HepG2 (cell line): ENCODE results near the gene PCGF2. TPM values are rescaled to one million over a fixed set of nuclear protein-coding genes. Genes with fewer than 3 reads are reported as not detected.

Experiments used
- ATAC-seq: fragments of 200-7000 bp; cut with Tn5 transposase; 3 replicates; pipeline ENCODE4 v1.9.1; 2020; ENCODE audit warnings: mild to moderate bottlenecking, moderate library complexity
- BruUV-seq: library from RNA; stranded (reverse); fragments of 400-500 nt; replicated peaks from 2 replicates; lab custom pipeline; 2021; lab: Mats Ljungman, UMichigan
- CTCF ChIA-PET: fragments of 300-600 bp; formaldehyde crosslinking; extraction: SDS; loops from one replicate; lab custom pipeline; 2021; ENCODE audit warnings: low total read pairs, inconsistent platforms, low intra/inter-chr PET ratio; lab: Yijun Ruan, JAX
- POLR2A ChIA-PET: fragments of 350-600 bp; sonication (Branson Sonifier 250); formaldehyde crosslinking; loops from one replicate; lab custom pipeline; 2020; ENCODE audit warnings: antibody characterized with exemption, inconsistent platforms; lab: Yijun Ruan, JAX
- DNase-seq: peaks from one replicate; pipeline ENCODE4 v3.0.0-alpha.2; 2015; ENCODE audit warnings: low spot score
- FAIRE-seq: peaks from 3 replicates; lab custom pipeline; 2011; peaks lifted over from hg19 to GRCh38; lab: Jason Lieb, UNC
- H2AFZ ChIP-seq: one replicate; pipeline ENCODE4 v1.6.1; 2011; ENCODE audit warnings: low read length, inconsistent platforms
- H3K27ac ChIP-seq: fragments of 300-600 bp; 3 replicates; pipeline ENCODE4 v1.8.0; 2011; ENCODE audit warnings: mixed run types, mild to moderate bottlenecking, mixed read lengths, low read length, inconsistent platforms; ENCODE audit not compliant: insufficient read depth; ENCODE audit errors: extremely low read length
- H3K27me3 ChIP-seq, 2 experiments: fragments of 200-600 bp in 1 of 2; 2 replicates in 1 of 2; 3 replicates in 1 of 2; pipeline versions ENCODE4 v1.6.0 to v1.8.0; 2011; ENCODE audit warnings: low read length in 2 of 2, mild to moderate bottlenecking in 2 of 2, moderate library complexity in 2 of 2, inconsistent platforms in 1 of 2; ENCODE audit not compliant: insufficient read depth in 2 of 2, control insufficient read depth in 1 of 2
- H3K36me3 ChIP-seq, 2 experiments: fragments of 200-600 bp in 1 of 2; replicated peaks in 1 of 2; 2 replicates in 1 of 2; 3 replicates in 1 of 2; pipeline versions ENCODE4 v1.5.1 to v1.8.0; 2011; ENCODE audit warnings: low read length in 2 of 2, inconsistent platforms in 1 of 2; ENCODE audit not compliant: insufficient read depth in 2 of 2, control insufficient read depth in 1 of 2
- H3K4me1 ChIP-seq: 2 replicates; pipeline ENCODE4 v1.5.1; 2012; ENCODE audit warnings: low read length, inconsistent platforms; ENCODE audit not compliant: insufficient read depth
- H3K4me2 ChIP-seq: 2 replicates; pipeline ENCODE4 v1.6.0; 2011; ENCODE audit warnings: low read depth, low read length, inconsistent platforms
- H3K4me3 ChIP-seq, 3 experiments: fragments of 200-600 bp in 1 of 3; sonication (generic), shearing (Covaris generic) in 1 of 3; replicated peaks in 1 of 3; 2 replicates each; pipeline ENCODE4 v1.5.1; 2011 to 2016; ENCODE audit warnings: low read length in 3 of 3, inconsistent platforms in 2 of 3, low read depth in 2 of 3, mild to moderate bottlenecking in 2 of 3, control low read depth in 1 of 3, mixed read lengths in 1 of 3; ENCODE audit not compliant: insufficient read depth in 1 of 3
- H3K79me2 ChIP-seq: one replicate; pipeline ENCODE4 v1.6.1; 2011; ENCODE audit warnings: low read length, inconsistent platforms; ENCODE audit not compliant: insufficient read depth
- H3K9ac ChIP-seq: 2 replicates; pipeline ENCODE4 v1.6.0; 2011; ENCODE audit warnings: mild to moderate bottlenecking, low read depth, low read length, inconsistent platforms; ENCODE audit not compliant: insufficient read depth
- H3K9me3 ChIP-seq: 2 replicates; pipeline ENCODE4 v1.5.1; 2012; ENCODE audit warnings: mild to moderate bottlenecking, low read length
- H4K20me1 ChIP-seq: 2 replicates; pipeline ENCODE4 v1.6.0; 2011; ENCODE audit warnings: inconsistent platforms, mild to moderate bottlenecking, low read length, moderate library complexity; ENCODE audit not compliant: insufficient read depth
- CBFB ChIP-seq: sonication (generic); formaldehyde crosslinking; IDR thresholded peaks from 2 replicates; pipeline ENCODE4 v1.4.0; 2020; ENCODE audit warnings: missing genetic modification reagents
- CTCF ChIP-seq: sonication (generic); formaldehyde crosslinking; IDR thresholded peaks from 2 replicates; pipeline ENCODE4 v1.5.0; 2020; ENCODE audit warnings: mild to moderate bottlenecking, missing genetic modification reagents, moderate library complexity
- GABPA ChIP-seq, 2 experiments: IDR thresholded peaks; 2 replicates each; pipeline ENCODE4 v1.6.1; 2011 to 2016; ENCODE audit warnings: low read depth in 2 of 2, low read length in 1 of 2, missing biosample characterization in 1 of 2, missing genetic modification characterization in 1 of 2
- KDM2A ChIP-seq: sonication (generic); formaldehyde crosslinking; IDR thresholded peaks from 2 replicates; pipeline ENCODE4 v1.4.0; 2020; ENCODE audit warnings: low read depth, missing genetic modification reagents, borderline replicate concordance
- NR2F1 ChIP-seq, 2 experiments: fragments of 450-650 bp in 1 of 2; formaldehyde crosslinking in 1 of 2; IDR thresholded peaks; 2 replicates each; pipeline versions ENCODE4 v1.5.0 to v1.6.1; 2016 to 2020; ENCODE audit warnings: mild to moderate bottlenecking in 1 of 2, missing compliant biosample characterization in 1 of 2, missing genetic modification reagents in 1 of 2, moderate library complexity in 1 of 2
- SKIL ChIP-seq: sonication (generic); formaldehyde crosslinking; IDR thresholded peaks from 2 replicates; pipeline ENCODE4 v1.8.0; 2022; ENCODE audit warnings: missing genetic modification reagents, mild to moderate bottlenecking, moderate library complexity, borderline replicate concordance
- ZNF296 ChIP-seq: sonication (generic); formaldehyde crosslinking; conservative IDR thresholded peaks from 2 replicates; pipeline ENCODE4 v1.5.0; 2020; ENCODE audit warnings: mild to moderate bottlenecking, missing genetic modification reagents
- ZNF343 ChIP-seq: sonication (generic); formaldehyde crosslinking; IDR thresholded peaks from 2 replicates; pipeline ENCODE4 v1.4.0; 2020; ENCODE audit warnings: mild to moderate bottlenecking, missing genetic modification reagents
- WGBS: methylation state at CpG from one replicate; pipeline ENCODE4 v1.1.6; 2017; ENCODE audit warnings: low lambda C conversion rate; 5-methylcytosine and 5-hydroxymethylcytosine counted together
- in situ Hi-C: cut with HindIII; loops from 2 replicates; pipeline ENCODE4 v1.10.0; 2017; ENCODE audit warnings: low pct_unique_long_range_greater_than_20kb; ENCODE audit not compliant: extremely low pct_ligation_motif_present
- intact Hi-C: fragments of 100-400 bp; cut with micrococcal nuclease; formaldehyde crosslinking; loops from one replicate; pipeline ENCODE4 v1.10.0; 2022; ENCODE audit not compliant: unreplicated experiment
- polyA plus RNA-seq, 8 experiments: library from polyadenylated mRNA; depleted of rRNA in 3 of 8; stranded (reverse) in 7 of 8; unstranded in 1 of 8; fragments of >200 nt; fragmentation: Illumina TruSeq in 4 of 8; extraction: Trizol in 4 of 8; gene quantifications; 2 replicates each; pipeline versions ENCODE4 v1.2.1 to v1.2.3, GENCODE V29; 2011 to 2016; ENCODE audit warnings: low read depth in 4 of 8, missing spikeins in 1 of 8, mixed read lengths in 1 of 8; ENCODE audit not compliant: insufficient read depth in 1 of 8
- total RNA-seq, 5 experiments: library from RNA; depleted of rRNA; stranded (reverse); fragments of >200 nt; fragmentation: Illumina TruSeq; extraction: Trizol; gene quantifications; 2 replicates each; pipeline ENCODE4 v1.2.3, GENCODE V29; 2016; ENCODE audit warnings: low read depth in 1 of 5
- TF ChIP-seq, protein P1 (sequence below): sonication (generic); formaldehyde crosslinking; IDR thresholded peaks from 2 replicates; pipeline ENCODE4 v1.4.0; 2020; ENCODE audit warnings: missing genetic modification reagents
- TF ChIP-seq, protein P2 (sequence below): sonication (generic); formaldehyde crosslinking; IDR thresholded peaks from 2 replicates; pipeline ENCODE4; 2020; ENCODE audit warnings: missing genetic modification reagents, mild to moderate bottlenecking, borderline replicate concordance

Gene PCGF2
- total and polyA plus RNA-seq, 2 of the 13 experiments (the other 11 are each of a cell fraction or from before 2014, with no cell fraction given), result 11.6 to 29.4 TPM

DNA sequence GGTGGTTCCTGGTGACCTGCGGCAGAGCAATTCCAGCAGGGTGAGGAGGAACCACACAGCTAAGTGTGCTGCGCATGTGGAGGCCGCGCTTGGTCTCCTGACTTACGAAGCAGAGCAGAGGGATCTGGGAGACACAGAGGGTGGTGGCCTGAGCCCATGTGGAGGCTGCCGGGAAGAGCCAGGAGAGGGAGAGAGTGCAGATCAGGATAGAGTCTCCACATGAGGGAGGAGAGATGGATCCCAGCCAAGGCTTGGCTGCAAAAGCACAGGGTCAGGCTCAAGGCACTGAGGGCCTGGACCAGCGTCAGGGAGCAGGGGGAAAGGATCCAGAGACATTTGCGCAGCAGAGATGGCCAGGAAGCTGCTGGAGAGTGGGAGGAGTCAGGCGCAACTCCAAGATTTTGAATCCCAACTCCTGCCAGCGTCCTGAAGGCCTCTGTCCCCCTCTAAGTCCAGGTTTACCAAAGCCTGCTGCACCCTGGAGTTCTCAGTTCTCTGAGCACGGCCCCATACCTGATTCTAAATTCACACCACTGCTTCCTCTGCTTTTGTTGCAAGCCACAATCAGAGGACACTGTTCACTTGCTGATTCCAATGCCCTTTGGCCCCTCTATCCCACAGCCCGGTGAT is 54.3 kb downstream of the PCGF2 start (continued):
- peak; percentile 25; the same call in 1 of the 2 replicates for TF ChIP-seq CTCF (CRISPR knock-in tag)

GRCh38 chr17:38691154-38691553 is 57.0 kb downstream of the PCGF2 start:
- ChIA-PET CTCF (no interaction called here), POLR2A (interaction anchor here (0.9 to 7.3 kb wide), 15 partner anchors 12 to 340 kb away, joined by 3 to 106 read pairs (median 4); partner anchors contain the start of genes EPOP, MLLT6, RPL23 and SOCS7)
- peaks cover 52% of the 10 kb centered on the region for H3K4me1 ChIP-seq
- DNase-seq, result peak; percentile 61
- H2AFZ ChIP-seq, result no peak overlapping the region
- WGBS, result under 1% methylated on average over 4 of the region's 4 CpGs
- peak overlapping the region in 1 of 3 experiments; percentile 35; a peak in 1 of 6 replicates for H3K4me3 ChIP-seq
- no TSS peak for BruUV-seq
- peak overlapping the region; percentile 67 for H3K4me2 ChIP-seq
- H3K27ac ChIP-seq, result no peak overlapping the region
- peaks cover 0 to 3% of the 10 kb centered on the region in 2 experiments; a peak in 3 of 5 replicates for H3K27me3 ChIP-seq
- ATAC-seq, result peak; percentile 58
- no peaks in the 10 kb centered on the region for H4K20me1 ChIP-seq
- FAIRE-seq, result no peak
- H3K36me3 ChIP-seq, result no peaks in the 10 kb centered on the region
- H3K79me2 ChIP-seq, result no peaks in the 10 kb centered on the region
- H3K9me3 ChIP-seq, result no peaks in the 10 kb centered on the region
- no peak overlapping the region for H3K9ac ChIP-seq
- in situ Hi-C loops, result no loop called here
- intact Hi-C loops, result loop anchor here (2.0 kb wide), 1 partner anchor 14 kb away; no protein-coding TSS in a partner anchor
- TF ChIP-seq, protein P1, sequence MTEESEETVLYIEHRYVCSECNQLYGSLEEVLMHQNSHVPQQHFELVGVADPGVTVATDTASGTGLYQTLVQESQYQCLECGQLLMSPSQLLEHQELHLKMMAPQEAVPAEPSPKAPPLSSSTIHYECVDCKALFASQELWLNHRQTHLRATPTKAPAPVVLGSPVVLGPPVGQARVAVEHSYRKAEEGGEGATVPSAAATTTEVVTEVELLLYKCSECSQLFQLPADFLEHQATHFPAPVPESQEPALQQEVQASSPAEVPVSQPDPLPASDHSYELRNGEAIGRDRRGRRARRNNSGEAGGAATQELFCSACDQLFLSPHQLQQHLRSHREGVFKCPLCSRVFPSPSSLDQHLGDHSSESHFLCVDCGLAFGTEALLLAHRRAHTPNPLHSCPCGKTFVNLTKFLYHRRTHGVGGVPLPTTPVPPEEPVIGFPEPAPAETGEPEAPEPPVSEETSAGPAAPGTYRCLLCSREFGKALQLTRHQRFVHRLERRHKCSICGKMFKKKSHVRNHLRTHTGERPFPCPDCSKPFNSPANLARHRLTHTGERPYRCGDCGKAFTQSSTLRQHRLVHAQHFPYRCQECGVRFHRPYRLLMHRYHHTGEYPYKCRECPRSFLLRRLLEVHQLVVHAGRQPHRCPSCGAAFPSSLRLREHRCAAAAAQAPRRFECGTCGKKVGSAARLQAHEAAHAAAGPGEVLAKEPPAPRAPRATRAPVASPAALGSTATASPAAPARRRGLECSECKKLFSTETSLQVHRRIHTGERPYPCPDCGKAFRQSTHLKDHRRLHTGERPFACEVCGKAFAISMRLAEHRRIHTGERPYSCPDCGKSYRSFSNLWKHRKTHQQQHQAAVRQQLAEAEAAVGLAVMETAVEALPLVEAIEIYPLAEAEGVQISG (CRISPR knock-in tag), result peak; percentile 56
- TF ChIP-seq, protein P2, sequence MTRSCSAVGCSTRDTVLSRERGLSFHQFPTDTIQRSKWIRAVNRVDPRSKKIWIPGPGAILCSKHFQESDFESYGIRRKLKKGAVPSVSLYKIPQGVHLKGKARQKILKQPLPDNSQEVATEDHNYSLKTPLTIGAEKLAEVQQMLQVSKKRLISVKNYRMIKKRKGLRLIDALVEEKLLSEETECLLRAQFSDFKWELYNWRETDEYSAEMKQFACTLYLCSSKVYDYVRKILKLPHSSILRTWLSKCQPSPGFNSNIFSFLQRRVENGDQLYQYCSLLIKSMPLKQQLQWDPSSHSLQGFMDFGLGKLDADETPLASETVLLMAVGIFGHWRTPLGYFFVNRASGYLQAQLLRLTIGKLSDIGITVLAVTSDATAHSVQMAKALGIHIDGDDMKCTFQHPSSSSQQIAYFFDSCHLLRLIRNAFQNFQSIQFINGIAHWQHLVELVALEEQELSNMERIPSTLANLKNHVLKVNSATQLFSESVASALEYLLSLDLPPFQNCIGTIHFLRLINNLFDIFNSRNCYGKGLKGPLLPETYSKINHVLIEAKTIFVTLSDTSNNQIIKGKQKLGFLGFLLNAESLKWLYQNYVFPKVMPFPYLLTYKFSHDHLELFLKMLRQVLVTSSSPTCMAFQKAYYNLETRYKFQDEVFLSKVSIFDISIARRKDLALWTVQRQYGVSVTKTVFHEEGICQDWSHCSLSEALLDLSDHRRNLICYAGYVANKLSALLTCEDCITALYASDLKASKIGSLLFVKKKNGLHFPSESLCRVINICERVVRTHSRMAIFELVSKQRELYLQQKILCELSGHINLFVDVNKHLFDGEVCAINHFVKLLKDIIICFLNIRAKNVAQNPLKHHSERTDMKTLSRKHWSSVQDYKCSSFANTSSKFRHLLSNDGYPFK, result 0 out of 2 replicates have a peak, but pooled peaks have one; percentile 34
- TF ChIP-seq ZNF343 (0 out of 2 replicates have a peak, but pooled peaks have one; percentile 63), NR2F1 (CRISPR knock-in tag; IDR thresholded peaks at IDR 0.05) (peak; percentile 76 to 92), SKIL (CRISPR knock-in tag) (peak; percentile 95), GABPA (IDR thresholded peaks at IDR 0.05; ENCODE audit: low read depth, low read length) (peak; percentile 17; the same call in 1 of the 2 replicates), GABPA (CRISPR knock-in tag; IDR thresholded peaks at IDR 0.05; ENCODE audit: low read depth) (peak; percentile 62; the same call in 1 of the 2 replicates), KDM2A (CRISPR knock-in tag) (peak; percentile 67; the same call in 1 of the 2 replicates), CBFB (0 out of 2 replicates have a peak, but pooled peaks have one; percentile 40), ZNF296 (CRISPR knock-in tag) (peak; percentile 49; the same call in 1 of the 2 replicates)
